HT-29 (cell line): ENCODE results near the gene TGFBI. TPM values are rescaled to one million over a fixed set of nuclear protein-coding genes. Genes with fewer than 3 reads are reported as not detected.

Experiments
- DNase-seq: peaks from one replicate; pipeline ENCODE4 v3.0.0-alpha.2; 2015; ENCODE audit warnings: low spot score
- small RNA-seq: library from RNA; depleted of rRNA; stranded (forward); fragments of <200 nt; gene quantifications from one replicate; pipeline ENCODE3, GENCODE V24; 2014
- total RNA-seq: library from RNA; depleted of rRNA; stranded (reverse); fragments of >200 nt; shearing (Covaris generic); gene quantifications from 2 replicates; pipeline ENCODE4 v1.2.3, GENCODE V29; 2014; rRNA removed

The TGFBI gene
- total RNA-seq, 1 experiment from 2014 or later: 37.2 TPM

DNA sequence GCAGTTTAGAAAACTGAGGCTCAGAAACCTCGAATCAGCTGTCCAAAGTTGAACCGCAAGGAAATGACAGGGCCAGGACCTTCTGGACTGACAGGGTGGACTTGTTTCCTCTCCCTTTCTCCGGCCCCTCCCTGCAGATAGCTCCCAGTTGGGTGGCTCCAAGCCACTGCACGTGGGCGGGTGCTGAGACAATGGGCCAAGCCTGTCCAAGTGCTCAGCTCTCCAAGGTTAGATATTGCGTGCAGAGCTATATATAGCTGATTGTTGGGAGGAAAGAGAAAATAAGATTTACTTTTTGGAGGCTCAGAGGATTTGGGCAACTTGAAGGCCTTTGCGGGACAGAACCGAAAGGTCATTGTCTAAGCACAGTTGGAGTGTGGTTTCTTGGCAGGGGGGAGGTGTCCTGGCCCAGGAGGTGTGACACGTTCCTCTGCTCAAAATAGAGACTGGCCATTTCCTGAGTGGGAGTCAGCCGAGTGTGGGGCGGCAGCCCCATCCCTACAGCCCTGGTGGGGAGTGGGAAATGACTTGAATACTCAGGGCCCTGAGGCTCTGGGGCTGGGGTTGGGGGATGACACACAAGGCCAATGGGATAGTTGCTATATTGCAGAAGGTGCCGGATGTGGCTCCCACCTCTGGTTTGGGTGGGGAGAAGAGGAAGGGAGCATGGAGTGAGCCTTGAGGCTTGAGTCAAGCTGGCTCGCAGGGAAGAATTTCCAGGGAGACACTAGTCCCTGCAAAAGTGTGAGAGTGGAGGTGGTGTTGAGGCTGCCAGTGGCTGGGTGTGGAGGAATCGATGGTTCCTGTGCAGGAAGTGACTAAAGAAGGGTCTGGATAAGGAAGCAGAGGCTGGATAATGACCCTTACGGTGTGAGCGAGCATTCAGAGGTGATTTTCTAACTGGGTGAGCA, 59.4 kb downstream of the TGFBI start:
- DNase-seq: peak; percentile 54

GRCh38 chr5:136089791-136090190, 61.0 kb downstream of the TGFBI start:
- peak; percentile 69 for DNase-seq

DNA sequence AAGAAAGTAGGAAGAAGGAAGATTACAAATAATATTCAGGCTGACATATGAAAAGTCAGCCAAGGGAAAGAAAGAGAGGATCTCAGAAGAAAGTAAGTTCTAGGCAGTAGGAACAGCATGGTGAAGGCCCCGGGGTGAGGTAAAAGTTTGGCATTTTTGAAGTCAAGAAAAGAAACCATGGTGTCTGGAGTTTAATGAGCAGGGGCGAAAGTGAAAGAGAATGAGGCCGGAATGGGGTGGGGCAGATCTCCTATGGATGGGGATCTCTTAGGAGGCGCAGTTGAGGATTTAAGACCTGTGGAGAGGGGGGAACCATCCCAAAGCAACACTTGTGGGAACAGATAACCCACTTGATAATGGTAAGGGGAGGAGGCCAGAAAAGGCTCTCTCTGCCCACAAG, 61.5 kb downstream of the TGFBI start:
- DNase-seq: no peak

DNA sequence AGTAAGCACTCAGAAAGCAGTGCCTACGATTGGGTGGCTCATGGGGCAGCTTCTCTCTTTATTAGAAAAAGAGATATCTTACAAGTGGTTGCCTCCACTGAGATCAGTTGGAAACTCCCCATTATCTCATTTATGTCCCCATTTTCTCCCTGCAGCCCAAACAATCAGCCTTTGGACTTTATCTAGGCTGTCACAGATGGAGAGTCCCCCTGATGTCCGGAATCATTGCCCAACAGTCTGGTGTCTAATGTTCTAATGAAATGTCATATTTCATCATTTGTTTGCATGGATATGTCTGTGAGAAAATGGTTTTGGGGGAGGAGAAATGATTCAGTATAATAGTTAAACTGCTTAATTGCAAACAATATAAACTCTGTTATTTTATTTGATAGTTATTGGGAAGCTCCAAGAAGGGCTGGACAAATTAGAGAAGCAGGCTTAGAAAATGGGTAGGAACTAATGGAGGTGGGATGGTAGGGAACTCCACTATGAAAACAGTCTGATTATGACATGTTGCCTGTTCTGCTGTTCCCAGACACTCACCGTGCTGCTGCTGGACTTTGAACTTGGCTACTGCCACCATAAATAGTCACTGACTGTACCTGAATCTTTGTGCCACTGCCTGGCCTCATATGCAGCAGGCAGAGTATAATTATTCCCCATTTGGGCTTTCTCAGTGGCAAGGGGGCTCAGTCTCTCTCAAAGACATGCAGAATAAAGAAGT, 65.6 kb downstream of the TGFBI start:
- peak; percentile 59 for DNase-seq

- peak; percentile 12 for DNase-seq
Observed at GRCh38 chr5:136094913-136095641, 66.3 kb downstream of the TGFBI start.

DNA sequence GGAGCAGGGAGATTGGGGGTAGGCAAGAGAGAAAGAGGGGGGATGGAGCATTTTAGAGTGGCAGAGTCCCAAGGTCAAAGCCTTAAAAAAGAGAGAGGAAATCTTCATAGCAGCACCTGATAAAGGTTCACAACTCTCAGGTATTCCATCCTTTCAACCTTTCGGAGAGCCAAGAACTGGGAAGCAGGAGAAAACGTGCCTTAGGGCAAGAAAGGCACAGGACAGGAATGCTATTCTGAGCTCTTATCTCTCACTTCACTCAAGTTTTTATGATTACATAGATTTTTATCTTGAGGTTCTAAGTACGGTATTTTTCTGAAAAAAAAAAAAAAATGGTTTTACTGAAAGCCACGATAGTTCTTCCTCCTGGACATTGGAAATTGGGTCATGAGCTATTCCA, 69.4 kb downstream of the TGFBI start:
- no peak for DNase-seq

GRCh38 chr5:136099870-136100269, 71.1 kb downstream of the TGFBI start:
- DNase-seq: no peak

DNA sequence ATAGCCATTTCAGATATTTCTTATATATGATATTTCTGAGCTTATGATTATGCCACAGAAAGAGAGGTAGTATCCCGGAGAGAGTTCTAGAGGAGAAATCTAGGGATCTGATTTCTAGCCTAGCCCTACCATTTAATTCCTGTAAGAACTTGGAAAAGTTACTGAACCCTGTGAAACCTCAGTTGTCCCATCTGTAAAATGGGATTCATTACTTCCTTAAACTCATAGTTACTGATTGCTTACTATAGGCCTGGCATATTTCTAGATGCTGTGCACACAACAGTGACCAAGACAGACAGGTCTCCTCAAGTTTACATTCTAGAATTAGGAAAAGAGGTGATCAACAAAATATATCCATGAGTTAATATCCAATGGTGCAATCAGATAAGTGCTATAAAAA, 73.1 kb downstream of the TGFBI start:
- DNase-seq: no peak

DNA sequence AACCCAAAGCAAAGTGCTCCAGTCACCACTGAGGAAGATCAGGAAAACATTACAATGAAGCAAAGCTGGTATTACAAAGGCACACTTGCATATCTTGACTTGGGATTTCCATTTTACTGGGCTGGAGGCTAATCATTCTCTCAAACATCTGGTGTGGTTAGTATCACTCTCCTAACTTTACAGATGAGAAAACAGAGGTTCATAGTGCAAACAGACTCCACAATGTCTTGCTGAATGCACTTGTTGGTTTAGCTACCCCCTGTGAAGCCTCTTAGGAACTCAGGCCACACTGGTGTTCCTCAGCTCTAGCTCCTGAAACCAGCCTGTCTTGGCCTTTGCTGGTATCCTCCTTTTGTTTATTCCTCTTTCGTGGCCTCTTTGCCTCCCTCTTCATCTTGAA, 74.3 kb downstream of the TGFBI start:
- DNase-seq: no peak

DNA sequence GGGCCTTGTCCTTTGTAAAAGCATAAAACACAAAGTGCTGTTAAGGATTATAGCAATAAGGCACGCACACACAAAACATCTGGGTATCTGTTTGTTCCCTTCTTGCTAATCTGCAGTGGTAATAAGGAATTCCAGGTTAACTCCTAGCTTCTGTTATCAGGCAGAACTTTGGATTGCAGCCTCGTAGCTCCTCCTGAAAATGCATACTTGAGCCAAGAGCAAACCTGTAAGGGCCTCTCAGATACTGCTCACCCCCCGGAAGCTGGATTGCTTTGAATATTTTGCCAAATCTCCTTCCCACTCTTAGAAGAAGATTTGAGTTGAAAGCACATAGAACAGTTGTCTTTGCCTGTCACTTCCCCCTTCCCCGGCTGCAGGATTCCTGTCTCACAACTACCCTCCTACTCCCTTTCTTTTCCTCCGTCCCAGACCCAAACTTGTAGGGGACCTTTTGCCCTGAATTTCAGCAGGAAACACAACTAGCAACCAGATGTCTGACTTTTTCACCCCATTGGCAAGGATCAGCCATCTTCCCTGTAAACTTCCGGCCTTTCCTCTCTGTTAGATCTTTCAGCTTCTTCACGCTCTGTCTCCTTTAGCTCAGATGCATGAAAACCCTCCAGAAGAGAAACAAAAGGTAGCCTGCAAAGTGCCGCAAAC, 75.6 kb downstream of the TGFBI start:
- DNase-seq: no peak

GRCh38 chr5:136106351-136107031, 77.7 kb downstream of the TGFBI start:
- no peak for DNase-seq

- DNase-seq: no peak
Observed at GRCh38 chr5:136108180-136108611, 79.4 kb downstream of the TGFBI start.

- DNase-seq: no peak
Observed at GRCh38 chr5:136108766-136109165, 80.0 kb downstream of the TGFBI start.

DNA sequence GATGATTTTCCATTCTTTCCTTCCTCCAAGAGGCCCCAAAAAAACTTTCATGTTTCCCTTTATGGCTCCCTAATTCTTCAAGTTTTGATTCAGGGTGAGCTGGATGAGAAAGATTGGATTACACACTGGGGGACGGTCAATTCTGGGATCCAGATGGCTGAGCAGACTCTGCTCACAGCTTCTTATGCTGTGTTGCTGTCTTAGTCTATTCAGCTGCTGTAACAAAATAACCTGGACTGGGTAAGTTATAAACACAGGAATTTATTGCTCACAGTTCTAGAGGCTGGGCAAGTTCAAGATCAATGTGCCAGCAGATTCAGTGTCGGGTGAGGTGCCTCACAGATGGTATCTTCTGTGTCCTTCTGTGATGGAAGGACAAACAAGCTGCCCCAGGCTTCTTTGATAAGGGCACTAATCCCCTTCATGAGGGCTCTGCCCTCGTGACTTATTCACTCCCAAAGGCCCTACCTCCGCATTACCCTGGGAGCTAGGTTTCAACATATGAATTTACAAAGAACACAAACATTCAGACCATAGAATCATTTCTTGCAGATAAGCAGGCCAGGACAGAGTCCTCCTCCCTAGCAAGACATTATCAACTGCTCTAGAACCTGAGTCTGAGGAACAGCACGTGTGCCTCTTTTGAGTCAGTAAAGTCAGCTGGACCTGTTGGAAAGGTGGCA, 80.8 kb downstream of the TGFBI start:
- no peak for DNase-seq

Small RNA genes lying within 50 kb of the gene (small RNA-seq; reads per million reads assigned to genes)
- gene VTRNA2-1: not detected

Other genes with a start within 250 kb of the TGFBI start
- not detected in 2 replicates for gene SLC25A48, start 194.3 kb upstream of the TGFBI start, total RNA-seq
- not detected in 2 replicates for gene IL9, start 133.1 kb upstream of the TGFBI start, total RNA-seq
- gene LECT2, start 74.0 kb upstream of the TGFBI start, total RNA-seq: not detected in 2 replicates
- 12.4 and 14.5 TPM in 2 replicates for gene SMAD5, start 103.9 kb downstream of the TGFBI start, total RNA-seq
- not detected in 2 replicates for gene SMIM32, start 164.2 kb downstream of the TGFBI start, total RNA-seq